Measurements from ENCODE around the gene NEAT1.
A peak's percentile ranks its signal among the peaks of the same experiment; 100 is the strongest.

The NEAT1 gene

GRCh38 chr11:65422633-65423515 is at the start of gene NEAT1:
Gene NEAT1, plus strand, starts transcription at chr11:65422798.
- in situ Hi-C loops (cut with MboI; ENCODE audit: low pct_unique_long_range_greater_than_20kb, low sequenced_read_pairs) = no loop called here
- DNase-seq = peak; percentile 90

GRCh38 chr11:65373839-65374580 is 48.6 kb upstream of the NEAT1 start:
- DNase-seq = no peak
- in situ Hi-C loops (cut with MboI; ENCODE audit: low pct_unique_long_range_greater_than_20kb, low sequenced_read_pairs) = no loop called here

- in situ Hi-C loops (cut with MboI; ENCODE audit: low pct_unique_long_range_greater_than_20kb, low sequenced_read_pairs) = no loop called here
- DNase-seq = no peak
These were observed 47.6 kb upstream of the NEAT1 start for GRCh38 chr11:65375012-65375411.

- in situ Hi-C loops (cut with MboI; ENCODE audit: low pct_unique_long_range_greater_than_20kb, low sequenced_read_pairs) = no loop called here
- DNase-seq = no peak
These were observed 46.4 kb upstream of the NEAT1 start for GRCh38 chr11:65376138-65376713.

GRCh38 chr11:65377036-65377435 is 45.6 kb upstream of the NEAT1 start:
- DNase-seq = no peak
- in situ Hi-C loops (cut with MboI; ENCODE audit: low pct_unique_long_range_greater_than_20kb, low sequenced_read_pairs) = no loop called here

- in situ Hi-C loops (cut with MboI; ENCODE audit: low pct_unique_long_range_greater_than_20kb, low sequenced_read_pairs) = no loop called here
These were observed 44.8 kb upstream of the NEAT1 start for GRCh38 chr11:65377777-65378176.

GRCh38 chr11:65378208-65378927 is 44.2 kb upstream of the NEAT1 start:
- in situ Hi-C loops (cut with MboI; ENCODE audit: low pct_unique_long_range_greater_than_20kb, low sequenced_read_pairs) = no loop called here
- peak; percentile 86 for DNase-seq

More at GRCh38 chr11:65377777-65378176, 44.8 kb upstream of the NEAT1 start:
- DNase-seq = no peak

GRCh38 chr11:65378928-65379638 is 43.5 kb upstream of the NEAT1 start:
- in situ Hi-C loops (cut with MboI; ENCODE audit: low pct_unique_long_range_greater_than_20kb, low sequenced_read_pairs) = no loop called here
- no peak for DNase-seq

- in situ Hi-C loops (cut with MboI; ENCODE audit: low pct_unique_long_range_greater_than_20kb, low sequenced_read_pairs) = no loop called here
- DNase-seq = no peak
These were observed 42.7 kb upstream of the NEAT1 start for GRCh38 chr11:65379698-65380459.

- in situ Hi-C loops (cut with MboI; ENCODE audit: low pct_unique_long_range_greater_than_20kb, low sequenced_read_pairs) = no loop called here
- DNase-seq = no peak
These were observed 42.0 kb upstream of the NEAT1 start for GRCh38 chr11:65380460-65381119.

- in situ Hi-C loops (cut with MboI; ENCODE audit: low pct_unique_long_range_greater_than_20kb, low sequenced_read_pairs) = no loop called here
- DNase-seq = no peak
These were observed 40.9 kb upstream of the NEAT1 start for GRCh38 chr11:65381716-65382032.

GRCh38 chr11:65382033-65382803 is 40.4 kb upstream of the NEAT1 start, which contains the start of gene SLC25A45:
Gene SLC25A45, minus strand, starts transcription at chr11:65382646. Its CDS starts 695 bp downstream, at chr11:65381951.
- in situ Hi-C loops (cut with MboI; ENCODE audit: low pct_unique_long_range_greater_than_20kb, low sequenced_read_pairs) = no loop called here
- peak; percentile 97 for DNase-seq

GRCh38 chr11:65382804-65383368 is 39.7 kb upstream of the NEAT1 start:
- DNase-seq = no peak
- in situ Hi-C loops (cut with MboI; ENCODE audit: low pct_unique_long_range_greater_than_20kb, low sequenced_read_pairs) = no loop called here

GRCh38 chr11:65383778-65384177 is 38.8 kb upstream of the NEAT1 start:
- DNase-seq = no peak
- in situ Hi-C loops (cut with MboI; ENCODE audit: low pct_unique_long_range_greater_than_20kb, low sequenced_read_pairs) = no loop called here

- in situ Hi-C loops (cut with MboI; ENCODE audit: low pct_unique_long_range_greater_than_20kb, low sequenced_read_pairs) = no loop called here
- peak; percentile 29 for DNase-seq
These were observed 38.2 kb upstream of the NEAT1 start for GRCh38 chr11:65384301-65384889.
